Measurements from ENCODE around the gene AGPAT4. TPM values are rescaled to one million over a fixed set of nuclear protein-coding genes. Genes with fewer than 3 reads are reported as not detected.
A peak's percentile ranks its signal among the peaks of the same experiment; 100 is the strongest.

Gene AGPAT4
- total RNA-seq, 1 donor from 2014 or later, result 7.8 TPM

DNA sequence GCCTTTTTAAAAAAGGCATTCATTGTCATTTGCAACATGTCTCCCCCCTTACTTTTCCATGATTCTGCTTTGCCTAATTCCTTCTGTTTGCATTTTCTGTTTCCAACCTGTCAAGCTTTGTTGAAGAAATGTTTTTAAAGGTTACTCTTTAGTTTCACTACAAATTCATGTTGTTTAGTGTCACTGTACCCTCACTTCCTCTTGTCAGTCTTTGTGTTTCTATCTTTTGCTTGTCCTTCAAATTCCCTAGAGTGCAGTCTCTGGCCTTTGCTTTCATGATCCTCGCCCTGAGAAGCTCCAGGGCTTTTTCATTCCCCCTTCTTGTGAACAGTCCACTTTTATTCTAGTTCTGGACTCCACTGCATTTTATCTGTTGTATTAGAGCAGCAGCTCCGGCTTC lies 191.6 kb downstream of the AGPAT4 start:
- Mint-ChIP-seq H3K9me3 (no peaks in the 10 kb centered on the region), H3K36me3 (ENCODE audit: low read depth) (peaks cover 13% of the 10 kb centered on the region), H3K27ac (no peak overlapping the region), H3K4me1 (ENCODE audit: low read depth) (peaks cover 5% of the 10 kb centered on the region), H3K27me3 (ENCODE audit: insufficient read depth) (no peaks in the 10 kb centered on the region), H3K4me3 (no peak overlapping the region)
- intact Hi-C loops (cut with micrococcal nuclease), result loop anchor here (5.0 to 10.0 kb wide), 2 partner anchors 90 to 193 kb away; partner anchors contain the start of genes AGPAT4 and MAP3K4
- DNase-seq (ENCODE audit: low spot score), result no peak

DNA sequence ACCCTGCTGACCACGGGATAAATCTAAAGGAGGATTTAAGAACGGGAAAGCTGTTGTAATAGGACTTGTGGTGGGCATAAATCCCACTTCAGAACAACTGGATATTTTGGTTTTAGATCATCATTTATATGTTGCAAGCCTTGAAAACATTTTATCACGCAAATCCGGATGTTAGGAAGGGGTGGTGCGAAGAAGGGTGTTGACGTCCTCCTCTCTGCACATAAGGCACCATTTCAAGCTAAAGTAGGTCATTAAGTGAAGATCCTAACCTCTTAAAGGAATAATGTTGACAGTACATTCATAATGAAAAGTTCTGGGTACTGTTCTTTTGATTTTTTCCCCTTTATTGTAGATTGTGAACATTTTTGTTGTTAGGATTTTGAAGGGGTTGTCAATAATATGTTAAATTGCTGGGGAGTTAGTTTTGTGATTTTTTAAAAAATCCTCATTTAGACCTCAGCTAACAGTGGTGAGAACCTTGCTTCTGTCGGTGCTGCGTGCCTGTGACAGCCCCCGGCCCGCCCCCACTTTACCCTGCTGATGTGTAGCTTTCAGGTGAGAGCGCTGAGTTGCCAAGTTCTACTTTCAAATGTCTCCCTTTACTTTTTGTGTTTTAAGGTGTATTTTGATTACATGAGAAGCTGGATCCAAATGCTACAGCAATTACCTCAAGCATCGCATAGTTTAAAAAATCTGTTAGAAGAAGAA lies 193.4 kb downstream of the AGPAT4 start:
- peak overlapping the region; percentile 73 for H3K27ac Mint-ChIP-seq
- DNase-seq (ENCODE audit: low spot score), result no peak
- no peaks in the 10 kb centered on the region for H3K27me3 Mint-ChIP-seq (ENCODE audit: insufficient read depth)
- peaks cover 11% of the 10 kb centered on the region for H3K36me3 Mint-ChIP-seq (ENCODE audit: low read depth)
- H3K4me1 Mint-ChIP-seq (ENCODE audit: low read depth), result peaks cover 4% of the 10 kb centered on the region
- peak overlapping the region; percentile 28 for H3K4me3 Mint-ChIP-seq
- intact Hi-C loops (cut with micrococcal nuclease), result loop anchor here (2.0 to 10.0 kb wide), 3 partner anchors 52 to 194 kb away; partner anchors contain the start of genes AGPAT4 and MAP3K4
- H3K9me3 Mint-ChIP-seq, result no peaks in the 10 kb centered on the region
